Suppressor macrophage treated with lipopolysaccharide for 4 hours (primary cell): ENCODE results near the gene ATF7.
"Not testable (repeated sequence)": the region's sequence is repeated elsewhere in the genome, so short reads cannot be mapped to it uniquely, and the experiment has no call there.

ENCODE experiments used
- DNase-seq: peaks from one replicate; pipeline ENCODE4 v3.0.0-alpha.2; 2020

The ATF7 gene

DNA sequence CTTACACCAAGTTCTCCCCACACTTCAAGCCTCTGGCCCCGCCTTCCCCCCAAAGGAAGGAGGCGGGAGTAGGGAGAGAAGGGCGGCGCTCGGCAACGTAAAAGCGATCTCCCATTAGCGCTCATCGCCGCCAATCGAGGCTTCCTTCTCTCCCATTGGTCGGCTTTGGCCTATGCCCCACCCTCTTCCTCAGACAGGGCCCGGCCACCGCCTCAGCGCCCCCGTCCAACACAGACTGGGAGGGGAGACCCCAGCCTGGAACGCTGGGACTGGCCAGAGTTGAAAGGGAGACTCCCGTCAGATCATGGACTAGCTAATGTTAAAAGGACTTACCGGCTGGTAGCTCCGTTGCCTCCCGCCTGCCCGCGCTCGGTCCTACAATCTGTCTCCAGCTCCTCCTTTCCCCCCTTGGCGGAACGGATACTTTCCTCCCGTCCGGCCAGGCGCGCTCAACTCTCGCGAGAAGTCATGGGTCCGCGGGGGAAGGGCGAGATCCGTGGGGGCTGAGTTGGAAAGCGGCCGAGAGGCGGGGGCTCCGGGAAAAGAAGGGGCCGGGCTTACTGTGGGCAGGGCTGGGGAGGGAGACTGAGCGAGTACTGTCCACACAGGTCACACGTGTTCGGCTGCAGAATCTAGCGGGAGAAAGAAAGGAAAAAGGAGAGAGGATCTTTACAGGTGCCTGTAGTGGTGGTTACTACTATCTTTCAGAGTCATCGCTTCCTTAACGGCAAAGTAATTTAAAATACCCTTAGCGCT, at the start of gene ATF7:
Gene ATF7, minus strand, starts transcription at position 437 of the 756 bp plus-strand sequence. CDS start 25,382 bp downstream, outside the sequence.
- DNase-seq: peak; percentile 99

DNA sequence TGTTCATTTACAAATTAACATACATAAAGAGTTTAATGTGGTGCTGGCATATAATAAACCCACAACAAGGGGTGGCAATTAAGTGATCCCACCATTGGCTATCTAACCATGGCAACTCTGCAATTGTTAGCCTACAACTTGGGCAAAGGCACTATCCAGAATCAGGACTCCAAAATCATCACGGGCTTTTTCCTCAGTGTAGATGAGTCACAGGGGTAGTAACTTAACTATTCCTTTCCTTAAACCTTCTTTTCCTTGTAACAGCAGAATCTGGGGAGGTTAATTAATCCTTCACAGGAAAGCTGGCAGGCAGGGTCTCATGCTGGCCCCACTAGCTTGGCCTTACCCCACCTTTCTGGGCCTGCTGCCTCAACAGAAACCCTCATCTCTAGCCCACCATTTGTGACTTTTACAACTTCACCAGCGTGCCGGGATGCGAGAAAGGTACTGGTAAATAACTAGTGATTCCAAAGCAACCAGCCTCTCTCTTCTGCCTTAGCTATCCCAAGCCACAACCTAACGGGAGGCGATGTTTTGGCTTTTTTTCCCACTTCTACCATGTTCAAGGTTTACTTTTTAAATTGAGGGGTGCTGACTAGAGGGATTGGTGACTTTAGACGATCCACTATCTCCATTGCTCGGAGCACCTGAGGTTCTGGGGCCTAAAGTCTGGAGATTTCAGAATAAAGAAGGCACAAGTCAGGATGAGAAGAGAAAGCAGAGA, 49.0 kb upstream of the ATF7 start:
- peak; percentile 21 for DNase-seq

DNA sequence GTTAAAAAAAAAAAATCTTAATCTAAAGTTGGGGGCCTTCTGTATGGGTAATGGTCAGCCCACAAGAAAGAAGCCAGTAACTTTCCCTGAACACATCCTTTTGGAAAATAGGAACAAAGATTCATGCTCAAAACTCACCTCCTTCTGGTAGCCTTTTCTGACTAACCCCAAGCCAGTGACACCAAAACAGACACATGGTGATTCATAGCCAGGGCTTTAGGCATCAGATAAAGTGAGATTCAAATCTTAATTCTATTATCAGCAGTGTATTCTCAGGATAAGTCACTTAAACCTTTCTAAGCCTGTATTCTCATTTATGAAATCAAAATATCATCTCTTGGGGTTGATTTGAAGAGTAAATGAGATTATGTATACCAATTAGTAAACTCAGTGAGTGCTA, 44.8 kb upstream of the ATF7 start:
- no peak for DNase-seq

DNA sequence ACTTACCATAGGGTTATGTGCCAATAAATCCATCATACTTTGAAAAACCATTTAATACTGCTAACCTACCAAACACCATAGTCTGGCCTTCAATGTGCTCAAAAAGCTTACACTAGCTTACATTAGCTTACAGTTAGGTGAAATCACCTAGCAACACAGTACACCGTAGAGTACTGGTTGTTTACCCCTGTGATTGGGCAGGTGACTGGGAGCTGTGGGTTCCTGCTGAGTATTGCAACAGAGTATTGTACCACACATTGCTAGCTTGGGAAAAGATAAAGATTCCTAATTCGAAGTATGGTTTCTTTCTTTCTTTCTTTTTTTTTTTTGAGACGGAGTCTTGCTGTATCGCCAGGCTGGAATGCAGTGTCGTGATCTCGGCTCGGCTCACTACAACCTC, 44.1 kb upstream of the ATF7 start:
- DNase-seq: no peak

DNA sequence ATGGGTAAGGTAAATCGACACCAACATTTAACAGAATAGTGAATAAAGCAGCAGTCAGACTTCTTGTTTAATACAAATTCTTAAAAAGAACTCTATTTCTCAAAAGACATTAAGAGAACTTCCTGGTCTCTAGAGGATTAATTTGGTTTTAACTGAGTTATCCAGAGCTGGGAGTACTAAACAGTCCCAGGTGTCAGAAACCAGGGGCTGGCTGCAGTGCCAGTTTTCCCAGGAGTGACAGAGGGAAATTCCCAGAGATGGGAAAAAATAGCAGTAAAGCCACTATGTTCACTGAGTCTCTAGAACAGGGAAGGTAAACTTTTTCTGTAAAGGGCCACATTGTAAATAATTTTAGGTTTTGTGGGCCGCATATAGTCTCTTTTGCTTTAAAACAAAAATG, 40.9 kb upstream of the ATF7 start:
- no peak for DNase-seq

DNA sequence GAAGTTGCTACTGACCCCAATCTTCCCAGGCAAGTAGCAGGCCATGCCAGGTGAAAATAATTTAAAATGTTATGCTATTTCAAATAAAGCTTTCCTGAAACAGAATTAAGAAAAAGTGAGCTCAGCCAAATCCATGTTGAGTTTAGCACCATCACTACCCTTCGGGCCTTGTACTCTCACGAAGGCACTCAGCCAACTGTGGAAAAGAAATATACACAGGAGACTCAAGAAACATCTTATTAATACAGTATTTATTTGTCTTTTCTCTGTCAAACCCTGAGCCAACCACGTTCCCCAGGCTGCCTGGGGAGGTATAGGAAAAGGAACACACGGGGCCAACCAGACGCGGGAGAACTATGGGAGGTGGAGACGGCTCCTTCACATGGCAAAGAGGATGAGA, 38.8 kb upstream of the ATF7 start:
- DNase-seq: no peak

DNA sequence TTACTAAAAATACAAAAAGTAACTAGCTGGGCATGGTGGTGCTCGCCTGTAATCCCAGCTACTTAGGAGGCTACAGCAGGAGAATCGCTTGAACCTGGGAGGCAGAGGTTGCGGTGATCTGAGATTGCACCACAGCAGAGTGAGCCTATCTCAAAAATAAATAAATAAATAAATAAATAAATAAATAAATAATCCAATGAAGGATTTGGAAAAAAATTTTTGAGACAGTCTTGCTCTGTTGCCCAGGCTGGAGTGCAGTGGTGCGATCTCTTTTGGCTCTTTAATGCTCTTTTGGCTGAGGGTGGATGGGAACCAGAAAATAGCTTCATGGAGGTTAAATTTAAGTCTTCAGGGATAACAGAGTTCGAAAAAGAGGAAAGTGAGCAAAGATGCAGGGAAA, 38.0 kb upstream of the ATF7 start:
- no peak for DNase-seq

DNA sequence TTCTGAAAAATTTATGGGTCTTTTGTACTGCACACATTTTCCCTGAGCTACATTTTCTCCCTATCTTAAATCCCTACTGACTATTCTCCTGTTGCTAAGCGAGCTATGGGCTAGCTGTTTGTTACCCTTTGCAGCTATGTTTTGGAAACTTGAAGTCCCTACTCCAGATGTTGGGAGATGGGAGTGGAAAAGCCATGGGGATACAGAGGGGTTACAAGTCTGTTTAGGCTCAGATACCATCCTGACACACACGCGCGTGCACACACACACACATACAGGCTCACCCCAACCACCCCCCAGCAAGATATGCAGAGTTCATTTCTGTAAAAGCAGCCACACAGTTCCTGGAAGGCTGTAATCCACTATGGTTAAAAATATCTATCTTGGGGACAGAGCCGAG, 33.9 kb upstream of the ATF7 start:
- DNase-seq: no peak

DNA sequence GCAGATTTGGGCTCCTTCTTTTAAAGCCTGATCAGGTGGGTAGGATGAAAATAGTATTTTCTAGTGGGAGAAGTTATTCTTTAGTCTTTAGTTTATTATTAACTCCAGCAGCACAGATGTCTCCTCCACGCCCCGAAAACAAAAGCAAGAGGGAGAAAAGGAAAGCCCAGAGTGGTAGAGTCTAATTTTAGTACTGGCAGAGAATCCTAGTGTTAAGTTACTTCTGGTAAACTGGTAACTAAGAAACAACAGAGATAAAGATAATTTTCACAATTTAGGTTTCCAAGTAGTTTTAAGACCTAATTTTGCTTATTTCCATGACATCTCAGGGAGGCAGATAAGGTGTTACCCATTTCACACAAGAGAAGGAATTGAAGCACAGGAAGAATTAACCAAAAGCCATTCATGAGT, 33.4 kb upstream of the ATF7 start:
- DNase-seq: no peak

DNA sequence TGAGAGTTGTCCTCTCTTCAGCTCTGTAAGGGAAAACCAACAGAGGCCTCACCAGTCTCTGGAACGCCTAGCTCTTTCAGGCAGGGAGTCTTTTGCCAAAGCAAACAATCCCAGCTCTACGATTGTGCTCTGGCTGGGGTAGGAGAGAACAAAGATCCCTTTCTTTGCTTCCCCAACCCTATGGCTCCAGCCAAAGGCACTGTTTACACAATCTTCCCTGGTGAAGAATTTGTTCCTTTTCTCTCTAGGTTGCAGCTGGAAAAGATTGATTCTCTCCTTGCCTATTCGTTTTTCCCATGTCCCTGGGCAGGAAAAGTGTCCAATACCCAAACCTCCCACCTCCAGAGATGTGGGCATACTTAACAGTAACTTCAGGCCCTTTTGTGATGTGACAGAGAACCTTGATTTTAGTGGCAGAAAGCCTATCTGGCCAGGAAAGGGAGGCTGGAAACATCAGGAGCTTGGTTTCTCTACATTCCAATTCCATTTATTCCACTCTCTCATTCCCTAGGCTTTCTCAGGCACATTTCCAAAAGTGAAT, 32.9 kb upstream of the ATF7 start:
- DNase-seq: no peak

DNA sequence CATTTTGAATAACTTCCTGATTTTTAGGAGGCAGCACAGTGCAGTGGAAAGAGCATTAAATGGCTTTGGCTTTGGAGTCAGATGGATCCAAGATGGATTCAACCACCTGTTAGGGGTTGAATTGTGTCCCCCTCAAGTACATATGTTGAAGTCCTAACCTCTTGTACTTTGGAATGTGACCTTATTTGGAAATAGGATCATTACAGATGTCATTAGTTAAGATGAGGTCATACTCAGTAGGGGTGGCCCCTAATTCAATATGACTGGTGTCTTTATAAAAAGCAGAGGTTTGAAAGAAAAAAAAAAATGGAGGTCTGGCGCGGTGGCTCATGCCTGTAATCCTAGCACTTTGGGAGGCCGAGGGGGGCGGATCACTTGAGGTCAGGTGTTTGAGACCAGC, 30.9 kb upstream of the ATF7 start:
- no peak for DNase-seq

DNA sequence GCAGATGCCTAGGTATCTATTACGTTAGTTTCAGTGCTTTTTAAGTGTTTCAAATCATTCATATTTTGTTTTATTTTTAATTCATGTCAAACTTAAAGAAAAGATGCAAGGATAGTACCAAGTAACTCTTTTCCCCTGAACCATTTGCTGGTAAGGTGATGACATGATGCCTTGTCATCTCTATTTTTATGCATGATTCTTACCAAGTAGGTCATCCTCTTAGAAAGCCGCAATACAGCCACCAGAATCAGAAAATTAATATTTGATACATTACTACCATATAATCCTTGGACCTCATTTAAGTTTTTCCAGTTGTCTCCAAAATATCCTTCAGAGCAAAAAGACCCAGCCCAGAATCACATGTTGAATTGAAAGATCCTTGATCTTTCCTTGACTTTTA, 27.4 kb upstream of the ATF7 start:
- DNase-seq: no peak

DNA sequence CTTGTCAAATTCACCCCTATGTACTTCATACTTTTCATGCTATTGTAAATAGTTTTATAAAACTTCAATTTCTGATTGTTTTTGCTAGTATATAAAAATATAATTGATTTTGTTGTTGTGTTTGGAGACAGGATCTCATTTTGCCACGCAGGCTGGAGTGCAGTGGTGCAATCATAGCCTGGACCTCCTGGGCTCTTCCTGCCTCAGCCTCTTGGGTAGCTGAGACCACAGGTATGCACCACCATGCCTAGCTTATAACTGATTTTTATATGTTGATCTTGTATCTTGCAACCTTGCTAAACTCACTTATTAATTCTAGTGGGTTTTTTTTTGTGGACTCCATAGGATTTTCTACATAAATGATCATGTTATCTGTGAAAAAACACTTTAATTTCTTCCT, 26.2 kb upstream of the ATF7 start:
- no peak for DNase-seq

DNA sequence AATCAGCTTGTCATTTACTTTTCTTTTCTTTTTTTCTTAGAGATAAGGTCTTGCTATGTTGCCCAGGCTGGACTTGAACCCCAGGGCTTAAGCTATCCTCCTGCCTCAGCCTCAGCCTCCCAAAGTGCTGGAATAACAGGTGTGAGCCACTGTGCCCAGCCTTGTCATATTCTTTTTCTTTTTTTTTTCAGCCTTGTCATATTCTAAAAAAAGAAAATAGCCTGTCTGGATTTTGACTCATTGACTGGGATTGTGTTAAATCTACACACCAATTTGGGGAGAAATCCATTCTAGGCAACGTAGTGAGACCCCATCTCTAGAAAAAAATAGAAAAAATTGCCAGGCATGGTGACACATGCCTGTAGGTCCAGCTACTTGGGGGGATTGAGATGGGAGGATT, 25.6 kb upstream of the ATF7 start:
- no peak for DNase-seq

DNA sequence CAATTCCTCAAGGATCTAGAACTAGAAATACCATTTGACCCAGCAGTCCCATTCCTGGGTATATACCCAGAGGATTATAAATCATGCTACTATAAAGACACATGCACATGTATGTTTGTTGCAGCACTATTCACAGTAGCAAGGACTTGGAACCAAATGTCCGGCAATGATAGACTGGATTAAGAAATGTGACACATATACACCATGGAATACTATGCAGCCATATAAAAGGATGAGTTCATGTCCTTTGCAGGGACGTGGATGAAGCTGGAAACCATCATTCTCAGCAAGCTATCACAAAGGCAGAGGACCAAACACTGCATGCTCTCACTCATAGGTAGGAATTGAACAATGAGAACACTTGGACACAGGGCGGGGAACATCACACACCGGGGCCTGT, 20.1 kb upstream of the ATF7 start:
- not testable (repeated sequence) for DNase-seq

DNA sequence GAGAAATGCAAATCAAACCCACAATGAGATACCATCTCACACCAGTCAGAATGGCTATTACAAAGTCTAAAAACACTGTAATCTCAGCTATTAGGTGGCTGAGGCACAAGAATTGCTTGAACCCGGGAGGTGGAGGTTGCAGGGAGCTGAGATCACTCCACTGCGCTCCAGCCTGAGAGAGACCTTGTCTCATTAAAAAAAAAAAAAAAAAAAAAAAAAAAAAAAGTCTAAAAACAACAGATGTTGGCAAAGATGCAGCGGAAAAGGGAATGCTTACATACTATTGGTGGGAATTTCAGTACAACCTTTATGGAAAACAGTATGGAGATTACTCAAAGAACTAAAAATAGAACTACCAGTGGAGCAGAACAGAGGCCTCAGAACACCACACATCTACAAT, 19.0 kb upstream of the ATF7 start:
- DNase-seq: no peak

DNA sequence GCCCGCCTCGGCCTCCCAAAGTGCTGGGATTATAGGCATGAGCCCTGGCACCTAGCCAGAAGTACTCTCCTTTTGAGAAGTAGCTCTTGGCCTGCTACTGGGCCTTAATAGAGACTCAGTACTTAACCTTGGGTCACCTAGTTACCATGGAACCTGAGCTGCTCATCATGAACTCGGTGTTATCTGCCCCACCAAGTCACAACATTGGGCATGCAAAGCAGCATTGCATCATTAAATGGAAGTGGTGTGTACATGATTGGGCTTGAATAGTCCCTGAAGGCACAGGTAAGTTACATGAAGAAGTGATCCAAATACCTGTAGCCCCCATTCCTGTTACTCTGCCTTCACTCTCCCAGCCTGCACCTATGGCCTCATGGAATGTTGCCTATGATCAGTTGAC, 18.0 kb upstream of the ATF7 start:
- no peak for DNase-seq

DNA sequence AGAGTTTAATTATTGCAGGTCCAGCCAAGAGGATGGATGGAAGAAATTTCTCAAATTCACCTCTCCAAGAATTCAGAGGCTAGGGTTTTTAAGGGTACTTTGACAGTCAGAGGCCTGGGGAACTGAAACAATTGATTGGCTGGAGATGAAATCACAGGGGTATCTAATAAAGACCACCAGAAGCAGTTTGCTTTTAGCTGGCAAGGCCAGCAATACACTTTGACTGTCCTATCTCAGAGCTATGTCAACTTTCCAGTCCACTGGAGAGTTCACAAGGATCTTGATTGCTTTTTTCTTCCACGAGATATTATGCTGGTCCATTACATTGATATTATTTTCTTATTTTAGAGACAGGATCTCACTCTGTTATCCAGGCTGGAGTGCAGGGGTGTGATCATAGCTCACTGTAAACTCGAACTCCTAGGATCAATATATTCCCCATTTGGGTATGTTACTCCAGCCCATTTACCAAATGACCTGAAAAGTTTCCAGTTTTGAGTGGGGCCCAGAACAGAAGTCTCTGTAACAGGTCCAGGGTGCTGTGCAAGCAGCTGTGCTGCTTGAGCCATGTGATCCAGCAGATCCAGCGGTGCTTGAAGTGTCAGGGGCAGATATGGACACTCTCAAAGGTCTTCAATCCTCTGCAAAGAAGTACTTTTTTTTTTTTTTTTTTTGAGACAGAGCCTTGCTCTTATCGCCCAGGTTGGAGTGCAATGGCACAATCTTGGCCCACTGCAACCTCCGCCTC, 17.2 kb upstream of the ATF7 start:
- no peak for DNase-seq

DNA sequence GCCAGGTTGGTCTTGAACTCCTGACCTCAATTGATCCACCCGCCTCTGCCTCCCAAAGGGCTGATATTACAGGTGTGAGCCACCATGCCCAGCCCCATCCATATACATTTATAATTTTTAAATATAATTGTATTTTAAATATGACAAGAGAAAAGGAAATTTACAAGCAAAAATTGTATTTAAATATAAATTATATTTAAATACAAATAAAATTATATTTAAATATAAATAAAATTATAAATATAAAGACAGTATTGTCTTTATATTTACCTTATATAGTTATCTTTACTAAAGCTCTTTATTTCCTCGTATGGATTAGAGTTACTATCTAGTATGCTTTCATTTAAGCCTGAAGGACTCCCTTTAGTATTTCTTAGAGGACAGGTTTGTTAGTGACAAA, 11.9 kb upstream of the ATF7 start:
- DNase-seq: no peak

DNA sequence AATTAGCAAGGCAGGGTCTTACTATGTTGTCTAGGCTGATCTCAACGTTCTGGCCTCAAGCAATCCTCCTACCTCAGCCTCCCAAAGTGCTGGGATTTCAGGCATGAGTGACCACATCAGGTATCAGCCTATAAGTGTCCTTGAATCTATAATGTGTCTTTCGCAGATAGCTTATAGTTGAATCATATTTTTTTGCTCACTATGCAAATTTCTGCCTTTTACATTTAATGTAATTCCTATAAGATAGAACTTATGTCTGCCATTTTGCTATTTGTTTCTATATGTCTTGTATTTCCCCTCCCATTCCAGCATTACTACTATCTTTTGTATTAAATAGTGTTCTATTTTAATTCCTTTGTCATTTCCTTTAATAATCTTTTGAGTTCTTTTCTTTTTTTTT, 10.5 kb upstream of the ATF7 start:
- DNase-seq: no peak

DNA sequence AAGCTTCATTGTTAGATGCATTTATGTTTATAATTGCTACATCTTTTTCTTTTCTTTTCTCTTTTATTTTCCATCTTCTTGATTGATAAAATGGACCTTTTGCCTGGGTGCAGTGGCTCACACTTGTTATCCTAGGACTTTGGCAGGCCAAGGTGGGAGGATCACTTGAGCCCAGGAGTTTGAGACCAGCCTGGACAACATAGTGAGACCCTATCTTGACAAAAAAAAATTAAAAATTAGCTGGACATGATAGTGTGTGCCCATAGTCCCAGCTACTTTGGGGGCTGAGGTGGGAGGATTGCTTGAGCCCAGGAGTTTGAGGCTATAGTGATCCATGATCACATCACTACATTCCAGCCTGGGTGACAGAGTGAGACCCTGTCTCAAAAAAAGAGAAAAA, 9.5 kb upstream of the ATF7 start:
- not testable (repeated sequence) for DNase-seq

DNA sequence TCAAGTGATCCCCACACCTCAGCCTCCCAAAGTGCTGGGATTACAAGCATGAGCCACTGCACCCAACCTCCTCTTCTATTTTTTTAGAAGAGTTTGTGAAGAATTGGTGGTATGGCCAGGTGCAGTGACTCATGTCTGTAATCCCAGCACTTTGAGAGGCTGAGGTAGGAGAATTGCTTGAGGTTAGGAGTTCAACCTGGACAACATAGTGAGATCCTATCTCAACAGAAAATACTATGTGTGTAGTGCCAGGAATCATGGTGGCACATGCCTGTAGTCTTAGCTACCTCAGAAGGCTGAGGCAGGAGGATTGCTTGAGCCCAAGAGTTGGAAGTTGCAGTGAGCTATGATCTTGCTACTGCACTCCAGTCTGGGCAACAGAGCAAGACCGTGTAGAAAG, 5.5 kb upstream of the ATF7 start:
- no peak for DNase-seq

DNA sequence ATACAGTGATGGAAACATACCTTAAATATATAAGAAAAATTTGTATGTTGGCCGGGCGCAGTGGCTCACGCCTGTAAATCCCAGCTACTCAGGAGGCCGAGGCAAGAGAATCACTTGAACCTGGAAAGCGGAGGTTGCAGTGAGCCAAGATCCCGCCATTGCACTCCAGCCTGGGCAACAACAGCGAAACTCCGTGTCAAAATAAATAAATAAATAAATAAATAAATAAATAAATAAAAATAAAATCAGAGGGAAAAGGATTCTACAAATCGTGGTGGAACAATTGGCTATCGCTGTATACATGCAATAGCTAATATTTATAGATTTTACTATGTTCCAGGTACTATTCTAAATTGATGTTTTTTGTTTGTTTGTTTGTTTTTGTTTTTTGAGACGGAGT, 1.7 kb upstream of the ATF7 start:
- DNase-seq: no peak

DNA sequence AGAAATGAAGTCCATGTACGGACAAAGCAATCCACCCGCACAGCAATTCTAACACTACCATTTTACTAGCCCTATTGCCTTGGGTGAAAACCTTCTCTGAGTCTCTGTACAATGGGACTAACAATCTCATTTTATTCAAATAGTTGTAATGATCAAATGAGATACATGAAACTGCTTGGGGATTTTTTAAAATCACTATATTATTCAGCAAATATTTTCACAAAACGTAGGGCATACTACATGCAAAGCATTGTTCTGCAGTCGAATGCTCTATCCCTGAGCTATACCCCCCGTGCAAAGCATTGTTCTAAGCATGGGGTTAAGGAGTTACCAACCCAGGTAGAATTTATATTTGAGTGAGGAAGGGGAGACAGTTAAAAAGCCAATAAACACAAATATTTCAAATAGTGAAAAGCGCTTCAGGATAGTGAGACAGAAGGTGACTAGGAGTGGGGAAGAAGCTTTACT, 554 bp upstream of the ATF7 start:
- no peak for DNase-seq
